ENCODE measurements around the gene ESRRA. TPM values are rescaled to one million over a fixed set of nuclear protein-coding genes. Genes with fewer than 3 reads are reported as not detected.

Gene ESRRA
- total and polyA plus RNA-seq, 2 of the 8 experiments (the other 6 are each of a cell fraction or from before 2014, with no cell fraction given) = 18.2 to 37.0 TPM

- no peak overlapping the region for H2BK120ac ChIP-seq (replicated peaks; ENCODE audit: low read depth, low read length)
- no peak overlapping the region for H3K4me2 ChIP-seq (ENCODE audit: insufficient read depth in 1 of 2, low read depth in 2 of 2, low read length in 2 of 2)
- no peaks in the 10 kb centered on the region for H3K9me3 ChIP-seq (ENCODE audit: insufficient read depth in 2 of 2, low read depth in 1 of 2, low read length in 1 of 2)
- no peak overlapping the region for H4K91ac ChIP-seq (replicated peaks; ENCODE audit: insufficient read length, low read length)
- 54% methylated on average over 2 of the region's 3 CpGs; no CpG with 5 or more reads in 1 of the 2 experiments for WGBS, 2 experiments (ENCODE audit: extremely low coverage in 1 of 2, insufficient coverage in 1 of 2, insufficient read length in 1 of 2, insufficient replicate concordance in 2 of 2, low coverage in 1 of 2, low lambda C conversion rate in 2 of 2, missing lambda C conversion rate in 1 of 2)
- no peak overlapping the region for H2BK12ac ChIP-seq (ENCODE audit: low read depth, low read length)
- H3K18ac ChIP-seq (ENCODE audit: extremely low read depth, low read length) = no peak overlapping the region
- peaks cover 0 to 9% (median 0%) of the 10 kb centered on the region in 4 experiments; a peak in 1 of 8 replicates for H3K36me3 ChIP-seq (ENCODE audit: control insufficient read depth in 2 of 4, insufficient read depth in 4 of 4, low read length in 3 of 4)
- peaks cover 5% of the 10 kb centered on the region; the same call in 1 of the 2 replicates for H3K23me2 ChIP-seq (ENCODE audit: low read depth, low read length)
- no peak overlapping the region for H3K4ac ChIP-seq (replicated peaks; ENCODE audit: insufficient read length, low read depth, low read length)
- H4K8ac ChIP-seq (ENCODE audit: extremely low read depth, insufficient read depth, low read length) = no peak overlapping the region
- ChIA-PET CTCF (ENCODE audit: partially characterized antibody) (interaction anchor here (0.7 to 2.2 kb wide), 6 partner anchors 9 to 1915 kb away, joined by 3 to 10 read pairs (median 3); partner anchors contain the start of genes BAD and GPR137), POLR2A (ENCODE audit: partially characterized antibody) (no interaction called here)
- no peak overlapping the region for H2BK5ac ChIP-seq (ENCODE audit: low read depth, low read length)
- H2BK15ac ChIP-seq (ENCODE audit: low read length) = peak overlapping the region; percentile 40; the same call in 1 of the 2 replicates
- no peak overlapping the region for H2BK20ac ChIP-seq (ENCODE audit: low read length)
- H3K27me3 ChIP-seq (replicated peaks in 1 of 4; ENCODE audit: control insufficient read depth in 3 of 4, extremely low read depth in 1 of 4, insufficient read depth in 3 of 4, low read length in 3 of 4) = peaks cover 88 to 100% (median 98%) of the 10 kb centered on the region in 4 experiments
- no peaks in the 10 kb centered on the region for H3K79me2 ChIP-seq (ENCODE audit: control insufficient read depth in 1 of 2, insufficient read depth in 2 of 2, low read length in 2 of 2)
- no peak overlapping the region for H3K4me3 ChIP-seq (ENCODE audit: extremely low read depth in 1 of 4, insufficient read depth in 2 of 4, low read depth in 3 of 4, low read length in 4 of 4)
- H4K20me1 ChIP-seq (replicated peaks in 1 of 2; ENCODE audit: control insufficient read depth in 1 of 2, insufficient read depth in 2 of 2, low read length in 2 of 2) = peaks cover 5 to 24% of the 10 kb centered on the region in 2 experiments
- no peak overlapping the region for H3K23ac ChIP-seq (ENCODE audit: insufficient read length)
- H3K9ac ChIP-seq (replicated peaks in 1 of 4; ENCODE audit: extremely low read depth in 1 of 4, low read depth in 3 of 4, low read length in 3 of 4) = no peak overlapping the region
- H2AK5ac ChIP-seq (ENCODE audit: low read depth, low read length) = no peak overlapping the region
- H3K14ac ChIP-seq (ENCODE audit: insufficient read length) = no peak overlapping the region
- H4K5ac ChIP-seq (ENCODE audit: insufficient read length, low read depth, low read length) = no peak overlapping the region
- DNase-seq (ENCODE audit: low read depth in 1 of 2, low spot score in 2 of 2) (no peak), FAIRE-seq (no peak)
- H3K27ac ChIP-seq (ENCODE audit: low read depth, low read length) = no peak overlapping the region
- peaks cover 0 to 28% (median 12%) of the 10 kb centered on the region in 4 experiments; a peak in 5 of 7 replicates for H3K4me1 ChIP-seq (replicated peaks in 1 of 4; ENCODE audit: control insufficient read depth in 3 of 4, insufficient read depth in 4 of 4, low read length in 3 of 4)
- no peak overlapping the region for H2AFZ ChIP-seq (ENCODE audit: low read length)
- H3K79me1 ChIP-seq (ENCODE audit: low read depth, low read length) = no peaks in the 10 kb centered on the region
- TF ChIP-seq CHD2 (IDR thresholded peaks at IDR 0.05; ENCODE audit: low read length) (no peak), CHD1 (IDR thresholded peaks at IDR 0.05; ENCODE audit: low read depth, low read length) (no peak), EZH2 (IDR thresholded peaks at IDR 0.05; ENCODE audit: low read depth, low read length, severe bottlenecking) (peak; percentile 25), SAP30 (IDR thresholded peaks at IDR 0.05; ENCODE audit: insufficient read depth, insufficient replicate concordance, low read length) (no peak), CREB1 (IDR thresholded peaks at IDR 0.05) (no peak), RAD21 (IDR thresholded peaks at IDR 0.05 in 1 of 2, conservative IDR thresholded peaks at IDR 0.05 in 1 of 2; ENCODE audit: low read depth in 2 of 2, low read length in 2 of 2) (no peak), RNF2 (IDR thresholded peaks at IDR 0.05; ENCODE audit: borderline replicate concordance, low read depth, low read length, missing control alignments, poor library complexity, severe bottlenecking) (no peak), CTBP2 (IDR thresholded peaks at IDR 0.05; ENCODE audit: borderline replicate concordance, insufficient read depth, insufficient read length, low read length) (no peak)
- TF ChIP-seq, protein P1, sequence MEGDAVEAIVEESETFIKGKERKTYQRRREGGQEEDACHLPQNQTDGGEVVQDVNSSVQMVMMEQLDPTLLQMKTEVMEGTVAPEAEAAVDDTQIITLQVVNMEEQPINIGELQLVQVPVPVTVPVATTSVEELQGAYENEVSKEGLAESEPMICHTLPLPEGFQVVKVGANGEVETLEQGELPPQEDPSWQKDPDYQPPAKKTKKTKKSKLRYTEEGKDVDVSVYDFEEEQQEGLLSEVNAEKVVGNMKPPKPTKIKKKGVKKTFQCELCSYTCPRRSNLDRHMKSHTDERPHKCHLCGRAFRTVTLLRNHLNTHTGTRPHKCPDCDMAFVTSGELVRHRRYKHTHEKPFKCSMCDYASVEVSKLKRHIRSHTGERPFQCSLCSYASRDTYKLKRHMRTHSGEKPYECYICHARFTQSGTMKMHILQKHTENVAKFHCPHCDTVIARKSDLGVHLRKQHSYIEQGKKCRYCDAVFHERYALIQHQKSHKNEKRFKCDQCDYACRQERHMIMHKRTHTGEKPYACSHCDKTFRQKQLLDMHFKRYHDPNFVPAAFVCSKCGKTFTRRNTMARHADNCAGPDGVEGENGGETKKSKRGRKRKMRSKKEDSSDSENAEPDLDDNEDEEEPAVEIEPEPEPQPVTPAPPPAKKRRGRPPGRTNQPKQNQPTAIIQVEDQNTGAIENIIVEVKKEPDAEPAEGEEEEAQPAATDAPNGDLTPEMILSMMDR (IDR thresholded peaks at IDR 0.05; ENCODE audit: control extremely low read depth in 1 of 3, insufficient read depth in 1 of 3, low read depth in 1 of 3, low read length in 3 of 3) = no peak
- no peak overlapping the region for H3K56ac ChIP-seq (replicated peaks; ENCODE audit: insufficient read length, low read depth, low read length)
These were observed 10.6 kb upstream of the ESRRA start for GRCh38 chr11:64294774-64295173.
